IMR-90 (cell line): ENCODE results near the gene NFE2L2. TPM values are rescaled to one million over a fixed set of nuclear protein-coding genes. Genes with fewer than 3 reads are reported as not detected.
"Not testable (repeated sequence)": the region's sequence is repeated elsewhere in the genome, so short reads cannot be mapped to it uniquely, and the experiment has no call there.

ENCODE experiments used
- ATAC-seq: fragments of 200-7000 bp; cut with Tn5 transposase; 2 replicates; pipeline ENCODE4 v1.9.1; 2020; ENCODE audit warnings: low read depth, mild to moderate bottlenecking, moderate library complexity
- BruUV-seq: library from RNA; stranded (reverse); fragments of 400-500 nt; replicated peaks from 2 replicates; lab custom pipeline; 2021; lab: Mats Ljungman, UMichigan
- CTCF ChIA-PET: fragments of 300-600 bp; formaldehyde crosslinking; extraction: SDS; loops from one replicate; lab custom pipeline; 2021; ENCODE audit warnings: antibody characterized with exemption; lab: Yijun Ruan, JAX
- POLR2A ChIA-PET: fragments of 300-600 bp; sonication (Branson Sonifier 250); formaldehyde crosslinking; loops from one replicate; lab custom pipeline; 2022; ENCODE audit warnings: antibody characterized with exemption; ENCODE audit not compliant: unreplicated experiment; lab: Charles Lee
- DNase-seq: peaks from one replicate; pipeline ENCODE4 v3.0.0; 2013
- H2AFZ ChIP-seq: replicated peaks from 2 replicates; pipeline ENCODE3; 2013; ENCODE audit warnings: low read length, mild to moderate bottlenecking; ENCODE audit not compliant: poor library complexity
- H2AK5ac ChIP-seq: 2 replicates; pipeline ENCODE4 v1.6.1; 2013; ENCODE audit warnings: low read depth, low read length, inconsistent platforms
- H2AK9ac ChIP-seq: replicated peaks from 2 replicates; pipeline ENCODE3; 2013; ENCODE audit warnings: mild to moderate bottlenecking, low read depth, low read length, moderate library complexity; ENCODE audit not compliant: poor library complexity
- H2BK120ac ChIP-seq: 2 replicates; pipeline ENCODE4 v1.6.1; 2013; ENCODE audit warnings: low read depth, low read length, inconsistent platforms
- H2BK15ac ChIP-seq: 3 replicates; pipeline ENCODE4 v1.6.1; 2013; ENCODE audit warnings: low read depth, low read length, inconsistent platforms
- H2BK20ac ChIP-seq: 2 replicates; pipeline ENCODE4 v1.6.1; 2013; ENCODE audit warnings: low read depth, mild to moderate bottlenecking, inconsistent platforms, low read length, moderate library complexity
- H2BK5ac ChIP-seq: 2 replicates; pipeline ENCODE4 v1.6.1; 2013; ENCODE audit warnings: mild to moderate bottlenecking, low read depth, low read length, inconsistent platforms; ENCODE audit not compliant: poor library complexity, severe bottlenecking
- H3K14ac ChIP-seq: replicated peaks from 2 replicates; pipeline ENCODE4 v1.6.1; 2013; ENCODE audit warnings: low read depth, low read length, inconsistent platforms
- H3K18ac ChIP-seq: 2 replicates; pipeline ENCODE4 v1.6.1; 2013; ENCODE audit warnings: low read depth, low read length, control low read depth
- H3K23ac ChIP-seq: 2 replicates; pipeline ENCODE4 v1.6.1; 2013; ENCODE audit warnings: low read depth, low read length, inconsistent platforms
- H3K27ac ChIP-seq: 2 replicates; pipeline ENCODE4 v1.5.1; 2013; ENCODE audit warnings: mild to moderate bottlenecking, control low read depth, low read length; ENCODE audit not compliant: insufficient read depth
- H3K27me3 ChIP-seq: 2 replicates; pipeline ENCODE4 v1.6.1; 2013; ENCODE audit warnings: low read length; ENCODE audit not compliant: control insufficient read depth, insufficient read depth
- H3K36me3 ChIP-seq: 2 replicates; pipeline ENCODE4 v1.6.1; 2013; ENCODE audit warnings: low read length, mixed read lengths; ENCODE audit not compliant: control insufficient read depth, insufficient read depth
- H3K4ac ChIP-seq: 2 replicates; pipeline ENCODE4 v1.6.1; 2013; ENCODE audit warnings: low read depth, low read length, inconsistent platforms
- H3K4me1 ChIP-seq: 2 replicates; pipeline ENCODE4 v1.6.1; 2013; ENCODE audit warnings: low read length, mixed read lengths; ENCODE audit not compliant: control insufficient read depth, insufficient read depth
- H3K4me2 ChIP-seq: 2 replicates; pipeline ENCODE4 v1.6.1; 2013; ENCODE audit warnings: low read depth, mild to moderate bottlenecking, control low read depth, low read length, moderate library complexity
- H3K4me3 ChIP-seq: 2 replicates; pipeline ENCODE4 v1.5.1; 2013; ENCODE audit warnings: low read depth, mild to moderate bottlenecking, control low read depth, low read length, moderate library complexity; ENCODE audit not compliant: insufficient read depth
- H3K56ac ChIP-seq: 2 replicates; pipeline ENCODE4 v1.6.1; 2013; ENCODE audit warnings: low read length, inconsistent platforms; ENCODE audit not compliant: insufficient read depth; ENCODE audit errors: extremely low read depth
- H3K79me1 ChIP-seq, 2 experiments: 2 replicates each; pipeline ENCODE4 v1.6.1; 2013; ENCODE audit warnings: low read length in 2 of 2, inconsistent platforms in 1 of 2, low read depth in 1 of 2
- H3K9ac ChIP-seq: 2 replicates; pipeline ENCODE4 v1.6.1; 2013; ENCODE audit warnings: low read depth, low read length, control low read depth
- H3K9me1 ChIP-seq: 2 replicates; pipeline ENCODE4 v1.6.1; 2013; ENCODE audit warnings: low read length, inconsistent platforms; ENCODE audit not compliant: insufficient read depth
- H3K9me3 ChIP-seq: 2 replicates; pipeline ENCODE4 v1.6.1; 2013; ENCODE audit warnings: low read length; ENCODE audit not compliant: control insufficient read depth, insufficient read depth
- H4K20me1 ChIP-seq: 2 replicates; pipeline ENCODE4 v1.6.1; 2013; ENCODE audit warnings: low read length, inconsistent platforms; ENCODE audit not compliant: insufficient read depth
- H4K5ac ChIP-seq: 2 replicates; pipeline ENCODE4 v1.6.1; 2013; ENCODE audit warnings: mild to moderate bottlenecking, low read depth, low read length, control low read depth
- H4K8ac ChIP-seq, 2 experiments: 2 replicates each; pipeline ENCODE4 v1.6.1; 2013; ENCODE audit warnings: low read depth in 2 of 2, low read length in 2 of 2, control low read depth in 1 of 2, inconsistent platforms in 1 of 2
- H4K91ac ChIP-seq: 2 replicates; pipeline ENCODE4 v1.6.1; 2013; ENCODE audit warnings: low read depth, low read length, inconsistent platforms; ENCODE audit not compliant: insufficient read depth
- CEBPB ChIP-seq: IDR thresholded peaks from 2 replicates; pipeline ENCODE4 v1.6.1; 2012; ENCODE audit warnings: low read depth, low read length, improper control_type of control experiment
- FOS ChIP-seq: fragments of 150-350 bp; IDR thresholded peaks from 2 replicates; pipeline ENCODE4 v1.6.1; 2016; ENCODE audit warnings: low read depth, low read length
- MAFK ChIP-seq: IDR thresholded peaks from 2 replicates; pipeline ENCODE4 v1.6.1; 2012; ENCODE audit warnings: low read depth, low read length, improper control_type of control experiment
- POLR2A ChIP-seq: IDR thresholded peaks from 2 replicates; pipeline ENCODE4 v1.6.1; 2012; ENCODE audit warnings: mild to moderate bottlenecking, low read depth, low read length
- WGBS, 2 experiments: methylation state at CpG; one replicate each; pipeline versions ENCODE4 v1.1.5 to v1.1.7; 2013; ENCODE audit warnings: missing lambda C conversion rate in 2 of 2; ENCODE audit not compliant: insufficient read length in 1 of 2; ENCODE audit errors: extremely low coverage in 2 of 2; 5-methylcytosine and 5-hydroxymethylcytosine counted together
- dilution Hi-C: fragments of 300-500 bp; cut with HindIII; formaldehyde crosslinking; loops from one replicate; pipeline ENCODE4 v1.14.3; 2018; ENCODE audit warnings: low sequenced_read_pairs; ENCODE audit not compliant: unreplicated experiment
- in situ Hi-C: fragments of 300-500 bp; cut with MboI; formaldehyde crosslinking; loops from 3 replicates; pipeline ENCODE4 v1.14.3; 2019; ENCODE audit warnings: low sequenced_read_pairs, inconsistent platforms, mixed read lengths
- intact Hi-C: fragments of 100-400 bp; cut with micrococcal nuclease; formaldehyde crosslinking; loops from 2 replicates; pipeline ENCODE4 v1.10.0; 2022
- polyA plus RNA-seq, 3 experiments: library from polyadenylated mRNA; depleted of rRNA; stranded (reverse); fragments of >200 nt; gene quantifications; 2 replicates each; pipeline ENCODE4 v1.2.3, GENCODE V29; 2012; ENCODE audit warnings: low replicate concordance in 1 of 3
- total RNA-seq: library from RNA; depleted of rRNA; stranded (reverse); fragments of >200 nt; gene quantifications from 2 replicates; pipeline ENCODE4 v1.2.3, GENCODE V29; 2012
- TF ChIP-seq, protein P1 (sequence below): conservative IDR thresholded peaks from 2 replicates; pipeline ENCODE4 v1.5.1; 2012; ENCODE audit warnings: mild to moderate bottlenecking, low read depth, low read length, improper control_type of control experiment

NFE2L2 gene
- total and polyA plus RNA-seq, 2 of the 4 experiments (the other 2 are of a cell fraction), result 72.7 to 83.5 TPM

GRCh38 chr2:177221534-177221933 lies 43.0 kb downstream of the NFE2L2 start:
- Histone ChIP-seq H2AK5ac (no peak overlapping the region), H3K4ac (no peak overlapping the region), H2BK15ac (no peak overlapping the region), H3K14ac (no peak overlapping the region), H3K27ac (no peak overlapping the region), H4K5ac (no peak overlapping the region), H2AFZ (no peak overlapping the region), H2AK9ac (no peak overlapping the region), H3K27me3 (no peaks in the 10 kb centered on the region), H3K4me1 (no peaks in the 10 kb centered on the region; the same call in 1 of the 2 replicates), H3K36me3 (peaks cover 33% of the 10 kb centered on the region), H3K18ac (no peak overlapping the region), H3K4me3 (no peak overlapping the region), H4K8ac (no peak overlapping the region), H2BK5ac (no peak overlapping the region), H3K9ac (no peak overlapping the region), H3K79me1 (peaks cover 13 to 33% of the 10 kb centered on the region in 2 experiments), H3K23ac (no peak overlapping the region), H2BK120ac (no peak overlapping the region), H2BK20ac (no peak overlapping the region), H3K9me1 (no peaks in the 10 kb centered on the region; the same call in 1 of the 2 replicates), H3K4me2 (no peak overlapping the region), H3K56ac (no peak overlapping the region), H3K9me3 (no peaks in the 10 kb centered on the region), H4K91ac (no peak overlapping the region), H4K20me1 (peaks cover 45% of the 10 kb centered on the region; the same call in 1 of the 2 replicates)
- no peak for ATAC-seq
- no TSS peak for BruUV-seq
- TF ChIP-seq POLR2A, result no peak
- peak; percentile 29; the same call in 1 of the 2 replicates for TF ChIP-seq MAFK
- no peak for TF ChIP-seq FOS
- no peak for TF ChIP-seq CEBPB
- TF ChIP-seq, protein P1, sequence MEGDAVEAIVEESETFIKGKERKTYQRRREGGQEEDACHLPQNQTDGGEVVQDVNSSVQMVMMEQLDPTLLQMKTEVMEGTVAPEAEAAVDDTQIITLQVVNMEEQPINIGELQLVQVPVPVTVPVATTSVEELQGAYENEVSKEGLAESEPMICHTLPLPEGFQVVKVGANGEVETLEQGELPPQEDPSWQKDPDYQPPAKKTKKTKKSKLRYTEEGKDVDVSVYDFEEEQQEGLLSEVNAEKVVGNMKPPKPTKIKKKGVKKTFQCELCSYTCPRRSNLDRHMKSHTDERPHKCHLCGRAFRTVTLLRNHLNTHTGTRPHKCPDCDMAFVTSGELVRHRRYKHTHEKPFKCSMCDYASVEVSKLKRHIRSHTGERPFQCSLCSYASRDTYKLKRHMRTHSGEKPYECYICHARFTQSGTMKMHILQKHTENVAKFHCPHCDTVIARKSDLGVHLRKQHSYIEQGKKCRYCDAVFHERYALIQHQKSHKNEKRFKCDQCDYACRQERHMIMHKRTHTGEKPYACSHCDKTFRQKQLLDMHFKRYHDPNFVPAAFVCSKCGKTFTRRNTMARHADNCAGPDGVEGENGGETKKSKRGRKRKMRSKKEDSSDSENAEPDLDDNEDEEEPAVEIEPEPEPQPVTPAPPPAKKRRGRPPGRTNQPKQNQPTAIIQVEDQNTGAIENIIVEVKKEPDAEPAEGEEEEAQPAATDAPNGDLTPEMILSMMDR, result no peak
- CTCF ChIA-PET, result interaction anchor here (1.2 kb wide), 1 partner anchor 56 kb away, joined by 4 read pairs; no protein-coding TSS in a partner anchor
- intact Hi-C loops, result no loop called here
- POLR2A ChIA-PET, result no interaction called here
- dilution Hi-C loops, result no loop called here
- no peak for DNase-seq
- in situ Hi-C loops, result no loop called here
- no CpG with 5 or more reads among the region's 3 CpGs for WGBS, 2 experiments

- H4K91ac ChIP-seq, H3K23ac ChIP-seq, H2BK5ac ChIP-seq, H3K9me3 ChIP-seq, H2BK20ac ChIP-seq, H3K4me3 ChIP-seq, H2AK5ac ChIP-seq, BruUV-seq, DNase-seq, CTCF ChIA-PET, H4K8ac ChIP-seq, in situ Hi-C loops, H3K27ac ChIP-seq, H3K4me2 ChIP-seq, H2AK9ac ChIP-seq, H3K4me1 ChIP-seq, H3K27me3 ChIP-seq, H3K56ac ChIP-seq, H3K18ac ChIP-seq, H2AFZ ChIP-seq, H3K14ac ChIP-seq, H2BK120ac ChIP-seq, intact Hi-C loops, ATAC-seq, H3K9me1 ChIP-seq, H3K4ac ChIP-seq, dilution Hi-C loops, H4K5ac ChIP-seq, H2BK15ac ChIP-seq, H3K9ac ChIP-seq, POLR2A ChIA-PET: not testable (repeated sequence)
- no CpG with 5 or more reads among the region's 2 CpGs for WGBS, 2 experiments
- Histone ChIP-seq H3K79me1 (peaks cover 16 to 35% of the 10 kb centered on the region in 2 experiments), H3K36me3 (peaks cover 43% of the 10 kb centered on the region), H4K20me1 (peaks cover 60% of the 10 kb centered on the region)
Measured at GRCh38 chr2:177219787-177220186, 44.7 kb downstream of the NFE2L2 start.
